Left kidney (tissue), 8 donors: ENCODE results near the gene NR2F1. TPM values are rescaled to one million over a fixed set of nuclear protein-coding genes. Genes with fewer than 3 reads are reported as not detected.
A peak's percentile ranks its signal among the peaks of the same experiment; 100 is the strongest.
"Not testable (repeated sequence)": the region's sequence is repeated elsewhere in the genome, so short reads cannot be mapped to it uniquely, and the experiment has no call there.

Source experiments
- DNase-seq: peaks from one replicate; pipeline ENCODE4 v3.0.0-alpha.2; 2013
- long read RNA-seq, 8 donors: transcript quantifications; one replicate each; lab custom pipeline, GENCODE V29; 2026
- polyA plus RNA-seq: library from polyadenylated mRNA; unstranded; fragments of 120-200 nt; gene quantifications from one replicate; pipeline ENCODE4 v1.2.1, GENCODE V29; 2013; ENCODE audit not compliant: insufficient read length

Gene NR2F1
- 220 TPM for polyA plus RNA-seq
- long read RNA-seq, donor 1, transcript NR2F1-206 (3 exons, 3,841 nt) = major isoform, 46 of 134 reads
- long read RNA-seq, donor 1, partial matches to known transcripts = 86 of 134 reads
- long read RNA-seq, donor 1, other reads (novel, unspliced or antisense) = 0 of 134 reads
- long read RNA-seq, donor 2, transcript NR2F1-206 (3 exons, 3,841 nt) = major isoform, 41 of 81 reads
- long read RNA-seq, donor 2, partial matches to known transcripts = 40 of 81 reads
- long read RNA-seq, donor 2, other reads (novel, unspliced or antisense) = 0 of 81 reads
- long read RNA-seq, donor 3, transcript NR2F1-206 (3 exons, 3,841 nt) = major isoform, 28 of 144 reads
- long read RNA-seq, donor 3, partial matches to known transcripts = 110 of 144 reads
- long read RNA-seq, donor 3, other reads (novel, unspliced or antisense) = 6 of 144 reads
- long read RNA-seq, donor 4, partial matches to known transcripts = 30 of 32 reads
- long read RNA-seq, donor 4, other reads (novel, unspliced or antisense) = 0 of 32 reads
- long read RNA-seq, donor 5, transcript NR2F1-206 (3 exons, 3,841 nt) = major isoform, 24 of 39 reads
- long read RNA-seq, donor 5, partial matches to known transcripts = 14 of 39 reads
- long read RNA-seq, donor 5, other reads (novel, unspliced or antisense) = 0 of 39 reads
- long read RNA-seq, donor 6, transcript NR2F1-206 (3 exons, 3,841 nt) = major isoform, 50 of 102 reads
- long read RNA-seq, donor 6, partial matches to known transcripts = 51 of 102 reads
- long read RNA-seq, donor 6, other reads (novel, unspliced or antisense) = 0 of 102 reads
- long read RNA-seq, donor 7, transcript NR2F1-206 (3 exons, 3,841 nt) = major isoform, 60 of 131 reads
- long read RNA-seq, donor 7, partial matches to known transcripts = 71 of 131 reads
- long read RNA-seq, donor 7, other reads (novel, unspliced or antisense) = 0 of 131 reads
- long read RNA-seq, donor 8, transcript NR2F1-206 (3 exons, 3,841 nt) = major isoform, 18 of 38 reads
- long read RNA-seq, donor 8, partial matches to known transcripts = 20 of 38 reads
- long read RNA-seq, donor 8, other reads (novel, unspliced or antisense) = 0 of 38 reads

- DNase-seq = peak; percentile 97
Measured at GRCh38 chr5:93582677-93583438, at the start of gene NR2F1. NR2F1 (plus strand) TSS chr5:93583222; CDS start chr5:93585024, 1,802 bp downstream.

GRCh38 chr5:93545872-93546271 is 37.1 kb upstream of the NR2F1 start:
- no peak for DNase-seq

- not testable (repeated sequence) for DNase-seq
Measured at GRCh38 chr5:93549594-93549993, 33.4 kb upstream of the NR2F1 start.

- DNase-seq = no peak
Measured at GRCh38 chr5:93557021-93557604, 25.9 kb upstream of the NR2F1 start.

GRCh38 chr5:93566091-93566490 is 16.9 kb upstream of the NR2F1 start:
- no peak for DNase-seq

- no peak for DNase-seq
Measured at GRCh38 chr5:93567424-93567823, 15.6 kb upstream of the NR2F1 start.

- no peak for DNase-seq
Measured at GRCh38 chr5:93569300-93570160, 13.5 kb upstream of the NR2F1 start.

- DNase-seq = no peak
Measured at GRCh38 chr5:93570294-93571113, 12.5 kb upstream of the NR2F1 start.

- no peak for DNase-seq
Measured at GRCh38 chr5:93571114-93571949, 11.7 kb upstream of the NR2F1 start.

GRCh38 chr5:93572101-93572607 is 10.9 kb upstream of the NR2F1 start:
- DNase-seq = peak; percentile 50

GRCh38 chr5:93572608-93573353 is 10.2 kb upstream of the NR2F1 start:
- no peak for DNase-seq

- peak; percentile 47 for DNase-seq
Measured at GRCh38 chr5:93573354-93574351, 9.4 kb upstream of the NR2F1 start.

- DNase-seq = peak; percentile 46
Measured at GRCh38 chr5:93574491-93575305, 8.3 kb upstream of the NR2F1 start.

GRCh38 chr5:93575461-93576414 is 7.3 kb upstream of the NR2F1 start:
- peak; percentile 43 for DNase-seq
